ENCODE measurements around the gene MAML2. TPM values are rescaled to one million over a fixed set of nuclear protein-coding genes. Genes with fewer than 3 reads are reported as not detected.

Gene MAML2
- total RNA-seq, 4 donors from 2014 or later = 15.9 to 31.9 (median 24.9) TPM

DNA sequence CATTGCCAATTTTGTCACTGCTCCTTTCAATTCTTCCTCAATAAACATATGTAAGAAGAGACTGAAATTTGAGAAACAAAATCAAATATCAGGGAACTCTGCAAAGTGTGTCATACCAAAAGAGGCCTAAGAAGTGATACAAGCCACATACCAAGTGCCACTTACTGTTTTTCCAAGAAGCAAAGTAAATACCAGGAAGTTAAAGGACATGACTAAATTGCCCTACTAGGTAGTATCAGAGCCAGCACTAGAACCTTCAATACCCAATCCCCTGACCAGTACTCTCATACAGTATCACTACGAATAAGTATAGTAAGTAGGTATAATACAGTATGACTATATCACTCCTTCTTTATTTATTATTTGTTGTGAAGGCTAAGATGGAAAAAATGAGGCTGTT is 13.6 kb downstream of the MAML2 start:
- Histone ChIP-seq H3K4me3 (no peak overlapping the region), H3K27me3 (no peaks in the 10 kb centered on the region), H3K9me3 (no peaks in the 10 kb centered on the region), H3K4me1 (peaks cover 18 to 50% (median 34%) of the 10 kb centered on the region in 4 donors), H3K27ac (no peak overlapping the region), H3K36me3 (no peaks in the 10 kb centered on the region)
- in situ Hi-C loops (cut with MboI; ENCODE audit: low pct_ligation_motif_present in 1 of 4, low pct_unique_long_range_greater_than_20kb in 1 of 4, low sequenced_read_pairs in 3 of 4) (loop anchor here in 3 of 4 donors (25.0 kb wide), 2 partner anchors 92 to 267 kb away; no protein-coding TSS in a partner anchor), intact Hi-C loops (cut with DNase I; ENCODE audit: low total_unique reads) (no loop called here)
- no peak for DNase-seq
- TF ChIP-seq, protein P1, sequence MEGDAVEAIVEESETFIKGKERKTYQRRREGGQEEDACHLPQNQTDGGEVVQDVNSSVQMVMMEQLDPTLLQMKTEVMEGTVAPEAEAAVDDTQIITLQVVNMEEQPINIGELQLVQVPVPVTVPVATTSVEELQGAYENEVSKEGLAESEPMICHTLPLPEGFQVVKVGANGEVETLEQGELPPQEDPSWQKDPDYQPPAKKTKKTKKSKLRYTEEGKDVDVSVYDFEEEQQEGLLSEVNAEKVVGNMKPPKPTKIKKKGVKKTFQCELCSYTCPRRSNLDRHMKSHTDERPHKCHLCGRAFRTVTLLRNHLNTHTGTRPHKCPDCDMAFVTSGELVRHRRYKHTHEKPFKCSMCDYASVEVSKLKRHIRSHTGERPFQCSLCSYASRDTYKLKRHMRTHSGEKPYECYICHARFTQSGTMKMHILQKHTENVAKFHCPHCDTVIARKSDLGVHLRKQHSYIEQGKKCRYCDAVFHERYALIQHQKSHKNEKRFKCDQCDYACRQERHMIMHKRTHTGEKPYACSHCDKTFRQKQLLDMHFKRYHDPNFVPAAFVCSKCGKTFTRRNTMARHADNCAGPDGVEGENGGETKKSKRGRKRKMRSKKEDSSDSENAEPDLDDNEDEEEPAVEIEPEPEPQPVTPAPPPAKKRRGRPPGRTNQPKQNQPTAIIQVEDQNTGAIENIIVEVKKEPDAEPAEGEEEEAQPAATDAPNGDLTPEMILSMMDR (IDR thresholded peaks at IDR 0.05) = no peak
- TF ChIP-seq POLR2AphosphoS5 (IDR thresholded peaks at IDR 0.05) (no peak), POLR2A (IDR thresholded peaks at IDR 0.05) (no peak), EP300 (IDR thresholded peaks at IDR 0.05; ENCODE audit: low read depth) (no peak)
- 74 to 80% methylated on average over 1 of the region's 1 CpG for WGBS, 2 donors (ENCODE audit: low coverage in 1 of 2)

DNA sequence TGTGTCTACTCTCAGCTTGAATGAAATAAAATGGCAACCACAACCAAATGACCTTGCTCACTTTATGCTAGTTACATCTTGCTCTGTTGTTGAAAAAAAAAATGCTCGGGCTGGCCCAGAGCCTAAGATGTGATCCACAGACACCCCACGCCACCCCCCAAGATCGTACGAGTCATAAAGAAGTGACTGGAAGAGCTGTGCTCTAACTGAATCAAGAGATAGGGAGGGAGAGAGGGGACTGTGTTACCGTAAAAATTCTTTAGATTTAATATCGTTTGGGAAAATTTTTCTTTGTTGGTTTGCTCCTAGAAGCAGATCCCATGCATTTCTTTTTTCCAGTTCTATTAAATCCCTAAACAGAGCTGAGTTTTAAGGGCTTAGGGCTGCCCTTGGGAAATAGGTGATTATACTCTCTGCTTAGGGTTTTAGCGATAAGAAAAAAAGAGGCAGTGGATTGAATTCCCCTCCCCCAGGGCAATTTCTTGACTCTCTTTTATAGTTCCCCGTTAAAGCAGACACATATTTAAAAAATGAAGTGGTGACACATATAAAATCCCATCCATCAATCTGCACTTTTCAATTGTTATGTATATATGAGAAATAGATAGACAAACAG is 14.5 kb downstream of the MAML2 start:
- 78 to 85% methylated on average over 8 of the region's 8 CpGs for WGBS, 2 donors (ENCODE audit: low coverage in 1 of 2)
- H3K4me3 ChIP-seq = no peak overlapping the region
- no peaks in the 10 kb centered on the region for H3K36me3 ChIP-seq
- no peak for TF ChIP-seq POLR2A (IDR thresholded peaks at IDR 0.05)
- TF ChIP-seq EP300 (IDR thresholded peaks at IDR 0.05; ENCODE audit: low read depth) = no peak
- no peak for TF ChIP-seq POLR2AphosphoS5 (IDR thresholded peaks at IDR 0.05)
- TF ChIP-seq, protein P1 (IDR thresholded peaks at IDR 0.05) = no peak
- no peak overlapping the region for H3K27ac ChIP-seq
- in situ Hi-C loops (cut with MboI; ENCODE audit: low pct_ligation_motif_present in 1 of 4, low pct_unique_long_range_greater_than_20kb in 1 of 4, low sequenced_read_pairs in 3 of 4) (loop anchor here in 3 of 4 donors (25.0 kb wide), 2 partner anchors 91 to 266 kb away; no protein-coding TSS in a partner anchor), intact Hi-C loops (cut with DNase I; ENCODE audit: low total_unique reads) (no loop called here)
- no peaks in the 10 kb centered on the region for H3K27me3 ChIP-seq
- DNase-seq = no peak
- peaks cover 18 to 44% (median 31%) of the 10 kb centered on the region in 4 donors for H3K4me1 ChIP-seq
- H3K9me3 ChIP-seq = no peaks in the 10 kb centered on the region

DNA sequence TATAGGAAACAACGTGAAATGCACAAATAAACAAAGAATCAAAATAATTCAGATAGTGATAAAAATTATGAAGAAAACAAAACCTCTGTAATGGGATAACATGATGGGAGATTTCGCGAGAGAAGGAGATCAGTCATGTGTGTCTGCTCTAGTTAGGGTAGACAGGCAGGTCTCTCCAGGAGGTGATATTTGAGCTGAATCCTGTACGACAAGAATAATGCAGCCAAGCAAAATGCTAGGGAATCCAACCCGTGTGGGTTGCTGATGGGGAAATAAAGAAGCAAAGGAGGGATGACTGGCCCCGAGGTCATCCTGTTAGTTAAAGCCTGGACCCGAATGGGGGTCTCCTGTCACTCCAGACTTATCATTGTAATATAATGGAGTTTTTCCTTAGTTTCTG is 16.0 kb downstream of the MAML2 start:
- intact Hi-C loops (cut with DNase I; ENCODE audit: low total_unique reads) (no loop called here), in situ Hi-C loops (cut with MboI; ENCODE audit: low pct_ligation_motif_present in 1 of 4, low pct_unique_long_range_greater_than_20kb in 1 of 4, low sequenced_read_pairs in 3 of 4) (loop anchor here in 3 of 4 donors (25.0 kb wide), 2 partner anchors 90 to 265 kb away; no protein-coding TSS in a partner anchor)
- Histone ChIP-seq H3K36me3 (no peaks in the 10 kb centered on the region), H3K27me3 (no peaks in the 10 kb centered on the region), H3K4me1 (peaks cover 14 to 29% (median 17%) of the 10 kb centered on the region in 4 donors), H3K4me3 (no peak overlapping the region), H3K27ac (no peak overlapping the region), H3K9me3 (no peaks in the 10 kb centered on the region)
- TF ChIP-seq POLR2A (IDR thresholded peaks at IDR 0.05) = no peak
- TF ChIP-seq POLR2AphosphoS5 (IDR thresholded peaks at IDR 0.05) = no peak
- TF ChIP-seq, protein P1 (IDR thresholded peaks at IDR 0.05) = no peak
- no peak for TF ChIP-seq EP300 (IDR thresholded peaks at IDR 0.05; ENCODE audit: low read depth)
- DNase-seq = no peak
- 93 to 95% methylated on average over 5 to 7 of the region's 7 CpGs for whole genome bisulfite sequencing, 2 donors (ENCODE audit: low coverage in 1 of 2)

DNA sequence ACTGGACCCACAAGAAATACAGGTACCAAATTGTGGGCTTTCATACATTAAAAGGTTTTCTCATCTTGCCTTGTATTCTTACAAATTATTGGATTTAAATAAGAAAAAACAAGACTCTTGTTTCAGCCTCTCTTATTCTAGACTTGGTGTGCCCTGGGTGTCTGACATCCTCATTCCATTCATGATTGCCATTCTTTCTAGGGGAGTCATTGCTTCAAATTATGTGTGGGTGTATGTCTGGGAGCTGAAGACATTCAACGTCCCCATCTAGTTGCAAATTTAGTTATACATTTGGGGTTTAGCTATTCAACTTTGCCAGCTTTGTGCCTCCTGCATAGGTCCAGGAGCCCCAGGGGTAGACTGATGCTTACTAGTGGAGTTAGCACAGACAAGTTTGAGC is 18.1 kb downstream of the MAML2 start:
- in situ Hi-C loops (cut with MboI; ENCODE audit: low pct_ligation_motif_present in 1 of 4, low pct_unique_long_range_greater_than_20kb in 1 of 4, low sequenced_read_pairs in 3 of 4) (loop anchor here in 3 of 4 donors (25.0 kb wide), 2 partner anchors 88 to 263 kb away; no protein-coding TSS in a partner anchor), intact Hi-C loops (cut with DNase I; ENCODE audit: low total_unique reads) (no loop called here)
- Histone ChIP-seq H3K4me1 (peaks cover 10 to 18% (median 13%) of the 10 kb centered on the region in 4 donors), H3K9me3 (no peaks in the 10 kb centered on the region), H3K27me3 (no peaks in the 10 kb centered on the region), H3K27ac (no peak overlapping the region), H3K36me3 (no peaks in the 10 kb centered on the region), H3K4me3 (no peak overlapping the region)
- 50 to 63% methylated on average over 1 of the region's 1 CpG for whole genome bisulfite sequencing, 2 donors (ENCODE audit: low coverage in 1 of 2)
- no peak for DNase-seq
- TF ChIP-seq, protein P1 (IDR thresholded peaks at IDR 0.05) = no peak
- TF ChIP-seq EP300 (IDR thresholded peaks at IDR 0.05; ENCODE audit: low read depth) (no peak), POLR2AphosphoS5 (IDR thresholded peaks at IDR 0.05) (no peak), POLR2A (IDR thresholded peaks at IDR 0.05) (no peak)
